CD4-positive, alpha-beta T cell treated with Interleukin-21 for 1 hour (primary cell): Measurements from ENCODE around the gene S1PR4.
"Not testable (repeated sequence)": the region's sequence is repeated elsewhere in the genome, so short reads cannot be mapped to it uniquely, and the experiment has no call there.

Experiments used
- DNase-seq: peaks from one replicate; pipeline ENCODE4 v3.0.0-alpha.2; 2020

S1PR4 gene

GRCh38 chr19:3179739-3180293 is 1.2 kb downstream of the S1PR4 start:
- peak; percentile 32 for DNase-seq

GRCh38 chr19:3183721-3184641 is 5.4 kb downstream of the S1PR4 start:
- no peak for DNase-seq

- no peak for DNase-seq
Observed at GRCh38 chr19:3184847-3185460, 6.4 kb downstream of the S1PR4 start.

GRCh38 chr19:3185461-3186159 is 7.0 kb downstream of the S1PR4 start, which contains the start of gene NCLN:
Gene NCLN (plus strand): TSS chr19:3185930. CDS start chr19:3186031, 101 bp downstream.
- peak; percentile 94 for DNase-seq

- DNase-seq, result no peak
Observed at GRCh38 chr19:3186160-3186688, 7.7 kb downstream of the S1PR4 start.

- DNase-seq, result no peak
Observed at GRCh38 chr19:3186891-3187661, 8.5 kb downstream of the S1PR4 start.

- no peak for DNase-seq
Observed at GRCh38 chr19:3187662-3188511, 9.3 kb downstream of the S1PR4 start.

- no peak for DNase-seq
Observed at GRCh38 chr19:3188627-3189596, 10.3 kb downstream of the S1PR4 start.

GRCh38 chr19:3189702-3190469 is 11.3 kb downstream of the S1PR4 start:
- DNase-seq, result no peak

GRCh38 chr19:3190470-3190770 is 11.9 kb downstream of the S1PR4 start:
- no peak for DNase-seq

- no peak for DNase-seq
Observed at GRCh38 chr19:3190921-3191805, 12.6 kb downstream of the S1PR4 start.

GRCh38 chr19:3191806-3192104 is 13.2 kb downstream of the S1PR4 start:
- DNase-seq, result not testable (repeated sequence)

GRCh38 chr19:3192228-3192635 is 13.7 kb downstream of the S1PR4 start:
- DNase-seq, result no peak

- DNase-seq, result no peak
Observed at GRCh38 chr19:3192684-3193083, 14.1 kb downstream of the S1PR4 start.

- DNase-seq, result no peak
Observed at GRCh38 chr19:3193256-3194105, 14.9 kb downstream of the S1PR4 start.

- no peak for DNase-seq
Observed at GRCh38 chr19:3194106-3195087, 15.8 kb downstream of the S1PR4 start.
